NCI-H1930 (cell line): Measurements from ENCODE around the gene RHOT2.
A peak's percentile ranks its signal among the peaks of the same experiment; 100 is the strongest.
"Not testable (repeated sequence)": the region's sequence is repeated elsewhere in the genome, so short reads cannot be mapped to it uniquely, and the experiment has no call there.

Experiments
- DNase-seq, 2 experiments: peaks; one replicate each; lab custom pipeline; 2025; lab: John Stamatoyannopoulos, UW

Gene RHOT2

DNA sequence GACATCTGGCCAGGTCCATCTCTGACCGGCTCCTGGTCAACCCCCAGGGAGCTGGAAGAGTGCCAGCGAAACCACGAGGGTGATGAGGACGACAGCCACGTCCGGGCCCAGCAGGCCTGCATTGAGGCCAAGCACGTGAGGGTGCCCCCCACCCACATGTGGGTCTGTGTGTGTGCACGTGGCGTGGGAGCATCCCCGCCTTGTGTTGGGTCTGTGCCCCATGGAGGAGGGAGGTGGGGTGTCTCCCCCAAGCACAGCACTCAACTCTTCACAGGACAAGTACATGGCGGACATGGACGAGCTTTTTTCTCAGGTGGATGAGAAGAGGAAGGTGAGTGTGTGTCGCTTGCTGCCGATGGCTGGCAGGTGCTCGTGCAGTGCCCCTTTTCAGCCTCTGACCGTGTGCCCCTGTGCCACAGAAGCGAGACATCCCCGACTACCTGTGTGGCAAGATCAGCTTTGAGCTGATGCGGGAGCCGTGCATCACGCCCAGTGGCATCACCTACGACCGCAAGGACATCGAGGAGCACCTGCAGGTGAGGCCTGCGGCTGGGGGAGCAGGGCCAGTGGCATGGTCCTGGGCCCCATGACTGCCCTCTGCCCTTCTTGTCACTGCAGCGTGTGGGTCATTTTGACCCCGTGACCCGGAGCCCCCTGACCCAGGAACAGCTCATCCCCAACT lies 14.0 kb downstream of the RHOT2 start:
- no peak for DNase-seq

DNA sequence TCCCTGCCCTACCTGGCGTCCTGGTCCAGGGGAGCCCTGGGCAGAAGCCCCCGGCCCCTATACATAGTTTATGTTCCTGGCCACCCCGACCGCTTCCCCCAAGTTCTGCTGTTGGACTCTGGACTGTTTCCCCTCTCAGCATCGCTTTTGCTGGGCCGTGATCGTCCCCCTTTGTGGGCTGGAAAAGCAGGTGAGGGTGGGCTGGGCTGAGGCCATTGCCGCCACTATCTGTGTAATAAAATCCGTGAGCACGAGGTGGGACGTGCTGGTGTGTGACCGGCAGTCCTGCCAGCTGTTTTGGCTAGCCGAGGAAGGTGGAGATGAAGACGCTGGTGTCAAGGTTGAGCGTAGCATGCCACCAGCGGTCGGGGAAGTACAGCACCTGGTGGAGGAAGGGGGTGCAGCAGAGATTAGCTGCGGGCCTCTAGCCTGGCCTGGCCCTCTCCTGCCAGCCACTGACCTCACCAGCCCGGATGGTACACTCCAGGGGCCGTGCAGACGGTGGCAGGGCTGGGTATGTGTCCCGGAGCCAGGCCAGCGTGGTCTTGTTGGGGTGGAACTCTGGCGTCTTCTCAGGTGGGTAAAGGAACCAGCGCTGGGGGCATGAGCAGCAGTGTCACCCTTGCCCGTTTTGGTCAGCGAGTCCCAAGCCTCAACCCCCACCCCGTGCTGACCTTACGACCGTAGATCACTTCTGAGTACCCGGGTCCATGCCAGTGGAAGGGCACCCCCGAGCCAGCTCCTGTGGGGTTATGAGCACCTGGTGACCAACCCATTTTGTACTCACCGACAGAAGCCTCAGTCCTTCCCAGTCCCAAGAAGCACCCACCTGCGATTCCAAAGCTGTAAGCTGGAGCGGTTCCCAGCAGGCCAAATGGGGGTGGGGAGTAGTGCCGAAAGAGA lies 14.8 kb downstream of the RHOT2 start:
- DNase-seq, result no peak

DNA sequence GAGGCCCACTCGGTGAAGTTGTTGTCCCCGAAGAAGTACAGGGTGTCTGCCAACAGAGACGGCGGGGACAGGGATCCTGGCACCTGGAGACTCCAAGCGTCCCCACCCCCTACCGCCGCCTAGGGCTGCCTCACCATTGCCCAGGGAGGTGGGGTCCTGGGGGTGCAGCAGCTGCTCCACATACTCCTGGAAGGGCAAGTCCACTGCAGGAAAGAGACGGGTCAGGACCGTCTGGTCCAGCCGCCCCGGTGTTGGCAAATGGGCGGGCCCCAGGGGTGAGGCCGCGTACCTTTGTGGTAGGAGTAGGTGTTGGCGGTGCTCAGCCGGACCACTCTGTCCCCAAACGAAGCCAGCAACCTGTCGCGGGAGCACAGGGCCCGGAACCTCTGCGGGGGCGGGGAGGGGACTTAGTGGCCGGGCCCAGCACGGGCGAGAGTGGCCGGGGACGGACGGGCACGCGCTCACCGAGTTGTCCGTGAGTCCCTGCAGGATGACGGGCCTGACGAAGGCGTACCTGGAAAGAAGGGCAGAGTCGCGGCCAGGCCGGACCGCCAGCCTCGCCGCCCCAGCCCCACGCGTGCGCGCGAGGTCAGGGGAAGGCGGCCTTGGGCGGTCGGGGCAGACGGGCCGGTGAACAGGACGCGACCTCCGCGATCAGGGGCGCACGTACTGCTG lies 15.6 kb downstream of the RHOT2 start:
- DNase-seq, result no peak

DNA sequence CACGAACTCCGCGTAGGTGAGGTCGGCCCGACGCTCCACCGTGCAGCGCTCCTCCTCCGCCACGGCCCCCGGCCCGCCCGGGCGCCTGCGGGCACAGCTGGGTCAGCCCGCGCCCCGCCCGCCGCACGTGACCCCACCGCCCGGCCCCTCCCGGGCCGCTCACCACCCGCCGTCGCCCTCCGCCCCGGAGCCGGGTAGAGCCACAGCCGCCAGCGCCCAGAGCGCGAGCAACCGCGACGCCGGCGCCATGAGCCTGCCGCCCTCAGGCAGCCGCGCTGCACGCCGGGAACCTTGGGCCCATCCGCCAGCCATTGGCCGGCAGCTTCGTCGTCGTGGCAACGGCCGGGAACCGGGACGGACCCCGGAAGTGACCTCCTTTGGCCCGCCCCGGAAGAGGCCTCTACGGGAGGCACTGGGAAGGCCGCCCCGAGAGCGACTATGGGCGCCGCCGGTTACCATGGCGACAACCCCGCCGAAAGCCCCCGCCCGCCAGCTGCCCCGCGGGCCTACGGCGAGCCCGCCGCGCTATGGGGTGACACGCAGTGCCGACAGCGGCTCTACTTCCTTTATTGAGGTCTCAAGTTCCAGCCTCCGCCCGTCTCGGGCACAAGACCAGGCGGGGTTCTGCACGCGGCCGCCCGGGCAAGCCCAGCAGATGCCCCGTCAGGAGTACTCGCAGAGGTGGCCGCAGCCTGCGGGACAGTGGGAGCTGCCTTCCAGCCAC lies 16.3 kb downstream of the RHOT2 start, which contains the start of gene JMJD8:
JMJD8 (minus strand) TSS at position 264 of the 724 bp plus-strand sequence; CDS start at position 249, 15 bp downstream.
- peak; percentile 95 to 98 for DNase-seq

DNA sequence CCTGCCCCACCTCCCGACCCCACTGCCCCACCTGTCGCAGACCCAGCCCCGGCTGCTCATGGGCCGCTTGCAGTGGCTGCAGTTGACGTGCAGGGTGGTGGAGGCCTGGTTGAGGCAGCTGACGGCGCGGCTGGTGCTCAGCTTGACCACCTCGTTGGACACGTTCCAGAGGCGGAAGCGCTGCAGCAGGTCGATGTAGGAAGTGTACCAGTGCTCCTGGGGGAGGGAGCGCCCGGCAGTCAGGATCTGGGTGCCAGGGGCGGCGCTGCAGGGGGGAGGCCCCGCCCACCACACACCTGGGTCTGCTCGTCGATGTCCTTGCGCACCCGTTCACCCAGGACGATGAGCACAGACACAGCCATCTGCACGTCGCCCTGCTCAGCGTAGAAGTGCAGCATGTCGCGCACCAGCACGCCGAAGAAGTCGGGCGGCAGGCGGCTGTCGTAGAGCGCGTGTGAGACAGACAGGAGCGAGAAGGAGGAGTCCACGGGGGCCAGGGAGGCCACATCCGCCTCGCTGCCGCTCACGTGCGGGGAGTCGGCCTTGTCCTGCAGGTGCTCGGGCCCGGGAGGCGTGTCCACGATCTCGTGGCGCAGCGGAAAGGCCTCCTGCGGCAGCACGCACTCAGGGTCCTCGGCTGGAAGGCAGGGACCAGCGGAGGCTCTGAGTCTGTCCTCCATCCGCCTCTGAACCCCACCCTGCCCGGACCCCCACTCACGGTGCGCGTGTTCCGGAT lies 17.2 kb downstream of the RHOT2 start:
- no peak for DNase-seq

DNA sequence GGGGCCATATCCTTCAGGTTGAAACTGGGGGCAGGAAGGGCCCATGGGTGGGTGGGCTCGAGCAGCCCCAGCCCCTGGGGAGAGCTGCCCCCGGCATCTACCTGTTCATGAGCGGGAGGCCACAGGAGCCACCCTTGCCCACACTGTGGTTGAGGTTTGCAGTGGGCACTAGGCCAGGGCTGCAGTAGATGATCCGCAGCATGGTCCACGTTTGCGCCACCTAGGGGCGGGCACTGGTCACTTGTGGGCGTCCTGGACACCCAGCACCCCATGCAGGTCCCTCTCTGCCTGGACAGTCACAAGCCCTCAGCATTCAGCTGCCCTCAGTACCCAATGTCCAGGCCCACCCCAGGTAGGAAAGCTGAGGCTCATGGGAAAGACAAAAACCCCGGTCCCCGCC lies 18.0 kb downstream of the RHOT2 start:
- peak; percentile 35 to 69 for DNase-seq

DNA sequence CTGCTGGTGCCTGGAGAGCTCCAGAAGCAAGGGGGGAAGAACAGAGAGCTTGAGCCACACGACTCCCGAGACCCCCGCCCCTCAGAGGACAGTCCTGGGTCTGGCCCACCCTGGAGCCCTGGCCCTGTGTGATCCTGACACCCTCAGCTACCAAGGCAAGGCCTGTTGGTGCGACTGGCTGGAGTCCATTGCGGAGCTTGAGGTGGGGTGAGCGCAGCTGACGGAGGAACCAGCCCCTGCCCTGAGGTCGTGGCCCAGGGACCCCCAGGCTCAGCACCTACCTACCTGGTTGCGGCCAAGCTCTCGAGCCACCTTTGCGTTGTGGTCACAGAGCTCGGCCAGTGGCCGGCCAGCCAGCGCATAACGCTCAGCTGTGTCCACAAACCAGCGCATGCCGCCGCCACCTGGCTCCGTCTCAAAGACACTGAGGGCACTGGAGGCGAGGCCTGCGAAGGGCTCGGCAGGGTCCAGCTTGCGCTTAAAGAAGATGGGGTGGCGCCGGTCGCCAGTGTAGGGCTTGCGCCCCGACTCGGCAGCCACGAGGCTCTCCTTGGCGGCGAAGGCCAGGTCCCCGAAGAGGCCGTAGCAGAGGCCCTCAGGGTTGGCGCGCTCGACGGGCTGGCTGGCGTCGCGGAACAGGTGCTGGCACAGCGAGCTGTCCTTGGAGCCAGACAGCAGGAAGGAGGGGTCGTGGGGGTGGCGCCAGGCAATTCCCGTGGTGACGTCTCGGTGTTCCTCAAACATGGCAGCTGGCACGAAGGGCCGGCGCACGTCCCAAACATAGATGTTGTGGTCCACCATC lies 18.7 kb downstream of the RHOT2 start:
- no peak for DNase-seq

DNA sequence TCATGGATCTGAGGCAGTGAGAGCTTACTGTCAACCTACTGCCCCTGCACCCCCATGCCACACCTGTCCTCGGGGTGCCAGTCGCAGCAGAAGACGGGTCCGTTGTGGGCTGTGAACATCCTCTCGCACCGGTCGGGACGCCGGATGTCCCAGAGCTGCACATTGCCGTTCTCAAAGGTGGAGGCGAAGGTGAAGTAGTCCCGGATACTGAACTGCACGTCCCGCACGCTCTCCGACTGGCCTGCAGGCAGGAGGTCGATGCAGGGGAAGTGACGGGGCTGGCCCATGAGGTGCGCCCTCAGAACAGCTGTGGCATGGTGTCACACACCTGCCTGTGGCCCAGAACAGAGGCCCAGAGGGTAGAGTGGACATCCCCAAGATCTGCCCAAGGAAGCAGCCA lies 19.6 kb downstream of the RHOT2 start:
- DNase-seq, result no peak

DNA sequence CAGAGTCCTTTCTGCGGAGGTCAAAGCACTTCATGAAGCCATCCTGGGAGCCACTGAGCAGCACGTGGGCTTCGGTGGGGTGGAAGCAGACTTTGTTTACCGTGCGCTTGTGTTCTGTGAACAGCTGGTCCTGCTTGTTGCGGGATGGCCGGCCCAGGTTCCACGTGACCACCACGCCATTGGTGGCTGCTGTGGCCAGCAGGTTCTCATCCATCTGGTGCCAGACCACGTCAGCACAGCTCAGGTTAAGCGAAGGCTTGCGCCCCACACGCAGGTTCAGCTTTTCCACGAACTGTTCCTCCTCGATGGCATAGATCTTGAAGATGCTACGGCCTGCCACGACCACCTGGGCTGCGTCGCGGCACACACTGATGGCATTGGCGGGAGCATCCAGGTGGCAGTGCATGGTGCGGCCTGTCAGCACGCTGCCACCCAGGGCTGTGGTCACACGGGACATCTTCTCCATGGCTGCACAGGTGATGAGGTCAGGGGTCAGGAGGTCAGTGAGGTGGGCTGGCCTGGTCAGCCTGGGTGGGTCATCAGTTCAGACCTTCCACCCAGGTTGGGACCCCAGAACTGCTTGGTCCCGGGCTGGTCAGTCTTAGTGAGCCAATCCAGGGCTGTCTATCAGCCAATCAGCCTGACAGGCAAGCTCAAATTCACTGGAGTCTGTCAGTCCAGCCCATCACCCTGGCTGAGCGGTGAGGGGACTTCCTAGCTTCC lies 21.4 kb downstream of the RHOT2 start:
- DNase-seq, result no peak

DNA sequence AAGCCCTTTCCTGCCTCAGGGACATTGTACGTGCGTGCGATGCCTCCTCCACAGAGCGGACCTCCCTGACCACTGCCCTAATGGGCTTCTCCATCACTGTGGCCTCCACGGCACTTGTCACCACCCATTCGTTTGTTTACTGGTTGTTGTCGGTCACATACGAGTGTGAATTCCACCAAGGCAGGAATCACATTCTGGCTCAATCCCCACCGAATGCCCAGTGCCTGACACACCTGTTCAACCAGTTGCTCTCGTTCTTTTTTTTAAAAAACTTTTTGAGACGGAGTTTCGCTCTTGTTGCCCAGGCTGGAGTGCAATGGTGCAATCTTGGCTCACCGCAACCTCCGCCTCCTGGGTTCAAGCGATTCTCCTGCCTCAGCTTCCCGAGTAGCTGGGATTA lies 23.3 kb downstream of the RHOT2 start:
- not testable (repeated sequence) for DNase-seq

DNA sequence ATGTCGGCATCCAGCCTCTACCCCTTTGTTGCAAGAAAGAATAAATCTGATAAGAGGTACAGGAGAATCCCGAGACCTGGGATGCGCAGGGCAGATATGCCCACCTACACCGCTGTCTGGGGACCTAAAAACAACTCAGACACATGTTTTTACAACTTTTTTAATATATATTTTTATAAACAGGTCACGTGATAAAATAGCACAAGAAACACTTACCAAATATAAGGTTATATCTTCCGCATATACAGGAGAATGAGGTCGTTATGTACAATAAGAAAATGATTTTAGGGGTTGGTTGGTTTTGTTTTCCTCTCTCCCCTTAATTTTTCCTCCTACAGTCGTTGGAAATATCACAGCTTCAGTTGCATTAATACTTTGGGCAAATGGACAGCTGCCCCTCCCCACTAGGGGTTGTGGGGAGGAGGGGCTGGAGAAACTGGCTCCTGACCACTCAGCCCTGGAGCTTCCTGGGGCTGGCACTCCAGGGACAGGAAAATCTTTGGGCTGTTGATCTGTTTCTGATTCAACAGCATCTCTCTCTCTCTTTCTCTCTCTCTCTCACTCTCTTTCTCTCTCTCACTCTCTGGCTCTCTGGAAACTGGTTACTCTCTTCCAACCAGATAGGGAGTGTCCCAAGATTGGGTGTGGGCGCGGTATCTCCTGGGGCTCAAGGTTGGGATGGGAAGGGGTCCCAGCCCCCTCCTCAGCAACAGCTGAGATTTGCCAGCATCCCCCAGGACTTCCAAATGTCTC lies 24.6 kb downstream of the RHOT2 start:
- DNase-seq, result no peak

DNA sequence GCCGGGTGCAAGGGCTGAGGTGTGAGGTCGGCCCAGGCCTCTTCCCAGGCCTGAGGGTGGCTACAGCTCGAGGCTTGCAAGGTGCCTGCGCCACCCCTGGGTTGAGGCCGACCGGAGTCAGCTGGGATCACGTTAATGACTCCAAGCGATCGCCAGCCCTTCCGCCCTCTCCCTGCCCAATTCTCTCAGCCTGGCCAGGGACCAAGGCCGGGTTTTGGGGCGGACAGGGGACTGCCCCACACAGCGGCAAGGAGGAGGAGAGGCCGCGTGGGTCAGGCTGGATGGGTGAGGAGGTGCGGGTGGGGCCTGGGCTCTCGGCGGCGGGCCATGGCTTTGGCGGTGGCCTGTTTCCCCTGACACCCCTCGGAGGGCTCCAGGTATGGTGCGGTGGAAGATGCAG lies 25.4 kb downstream of the RHOT2 start:
- no peak for DNase-seq

DNA sequence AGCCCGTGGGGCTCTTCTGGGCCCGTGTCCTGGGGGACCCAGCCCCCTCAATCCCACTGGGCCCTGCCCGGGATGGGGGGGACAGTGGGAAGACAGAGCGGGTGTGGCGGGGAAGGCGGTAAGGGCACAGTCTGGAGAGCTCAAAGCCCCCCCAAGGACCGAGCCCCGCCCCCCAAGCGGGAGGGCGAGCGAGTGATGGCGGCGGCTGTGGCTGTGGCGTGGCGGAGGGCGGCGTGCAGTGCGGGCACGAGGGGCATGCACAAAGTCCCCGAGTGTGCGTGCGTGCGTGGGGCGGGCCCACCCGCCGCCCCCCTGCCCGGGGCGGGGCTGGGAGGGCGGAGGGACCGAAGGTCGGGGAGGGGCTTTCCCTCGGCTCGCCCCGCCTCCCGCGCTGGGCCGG lies 25.8 kb downstream of the RHOT2 start:
- no peak for DNase-seq

DNA sequence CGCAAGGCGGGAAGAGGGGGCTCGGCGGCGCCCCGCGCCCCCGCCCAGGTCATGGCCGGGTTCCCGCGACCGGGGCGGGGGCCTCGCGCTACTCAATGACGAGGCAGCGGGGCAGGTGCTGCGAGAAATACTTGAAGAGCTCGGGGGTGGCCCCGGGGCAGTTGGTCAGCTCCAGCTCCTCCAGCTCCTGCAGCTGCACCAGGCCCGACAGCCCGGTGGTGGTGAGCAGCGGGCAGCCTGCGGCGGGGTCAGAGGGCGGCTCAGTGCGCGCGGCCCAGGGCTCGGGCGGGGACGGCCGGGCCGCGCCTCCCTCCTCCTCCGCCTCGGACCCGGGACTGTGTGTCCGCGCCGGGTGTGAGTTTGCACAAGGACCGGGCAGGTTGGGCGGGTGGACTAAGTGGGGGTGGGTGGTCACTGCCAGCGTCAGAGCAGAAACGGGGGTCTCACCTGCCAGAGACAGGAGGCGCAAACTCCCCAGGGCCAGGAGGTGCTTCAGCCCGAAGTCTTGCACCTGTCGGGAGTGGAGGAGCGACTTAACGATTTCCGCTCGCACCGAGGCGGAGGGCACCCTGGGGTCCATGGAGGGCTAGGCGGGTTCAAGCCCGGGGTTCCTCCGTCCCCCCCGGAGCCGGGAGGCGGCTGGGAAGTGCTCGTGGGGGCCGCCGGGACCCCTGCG lies 26.4 kb downstream of the RHOT2 start:
- DNase-seq, result no peak

DNA sequence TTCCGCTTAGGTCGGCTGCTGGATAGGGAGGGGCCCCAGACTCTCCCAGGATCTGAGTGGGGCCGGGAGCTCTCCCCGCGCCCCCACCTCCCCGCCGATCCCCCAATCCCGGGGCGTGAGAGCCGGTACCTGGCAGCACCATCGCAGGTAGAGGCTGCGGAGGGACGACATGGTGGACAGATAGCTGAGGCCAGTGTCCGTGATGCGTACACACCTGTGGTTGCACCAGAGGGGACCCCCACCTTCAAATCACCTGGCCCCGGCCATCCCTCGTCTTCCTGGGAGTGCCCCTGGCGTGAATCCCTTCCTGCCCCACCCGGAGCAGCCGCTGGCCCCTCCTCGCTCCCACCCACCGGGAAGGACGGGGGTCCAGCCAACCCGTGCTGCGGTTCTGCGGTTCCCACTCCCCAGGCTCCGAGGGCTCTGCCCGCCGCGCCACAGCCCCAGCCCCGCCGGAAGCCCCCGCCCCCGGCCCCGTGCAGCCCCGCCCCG lies 27.0 kb downstream of the RHOT2 start:
- no peak for DNase-seq

DNA sequence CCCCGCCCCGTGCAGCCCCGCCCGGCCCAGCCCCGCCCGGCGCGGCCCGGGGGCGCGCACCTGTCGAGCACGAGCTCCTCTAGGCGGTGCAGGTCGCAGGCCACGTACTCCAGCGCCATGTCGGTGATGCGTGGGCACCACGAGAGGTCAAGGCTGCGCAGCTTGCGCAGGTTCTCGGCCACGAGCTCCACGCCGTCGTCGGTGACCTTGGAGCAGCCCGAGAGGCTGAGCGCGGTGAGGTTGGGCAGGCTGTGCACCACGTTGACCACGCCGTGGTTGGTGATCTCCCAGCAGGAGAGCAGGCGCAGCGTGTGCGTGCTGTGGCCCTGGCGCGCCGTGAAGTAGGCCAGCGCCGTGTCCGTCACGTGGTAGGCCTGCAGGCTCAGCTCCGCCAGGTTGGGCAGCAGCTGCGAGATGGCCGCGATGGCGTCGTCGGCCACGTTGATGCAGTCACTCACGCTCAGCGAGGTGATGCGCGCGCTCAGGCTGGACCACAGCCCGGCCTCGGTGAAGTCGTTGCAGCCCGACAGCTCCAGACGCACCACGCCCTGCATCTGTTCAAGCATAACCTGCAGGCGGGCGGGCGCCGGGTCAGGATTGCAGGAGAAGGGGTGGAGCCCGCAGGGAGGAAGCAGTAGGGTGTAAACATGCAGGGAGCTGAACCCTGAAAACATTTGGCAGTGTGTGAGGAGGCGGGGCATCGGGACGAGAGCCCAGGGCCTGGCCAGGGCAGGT lies 27.6 kb downstream of the RHOT2 start:
- peak; percentile 71 to 80 for DNase-seq

DNA sequence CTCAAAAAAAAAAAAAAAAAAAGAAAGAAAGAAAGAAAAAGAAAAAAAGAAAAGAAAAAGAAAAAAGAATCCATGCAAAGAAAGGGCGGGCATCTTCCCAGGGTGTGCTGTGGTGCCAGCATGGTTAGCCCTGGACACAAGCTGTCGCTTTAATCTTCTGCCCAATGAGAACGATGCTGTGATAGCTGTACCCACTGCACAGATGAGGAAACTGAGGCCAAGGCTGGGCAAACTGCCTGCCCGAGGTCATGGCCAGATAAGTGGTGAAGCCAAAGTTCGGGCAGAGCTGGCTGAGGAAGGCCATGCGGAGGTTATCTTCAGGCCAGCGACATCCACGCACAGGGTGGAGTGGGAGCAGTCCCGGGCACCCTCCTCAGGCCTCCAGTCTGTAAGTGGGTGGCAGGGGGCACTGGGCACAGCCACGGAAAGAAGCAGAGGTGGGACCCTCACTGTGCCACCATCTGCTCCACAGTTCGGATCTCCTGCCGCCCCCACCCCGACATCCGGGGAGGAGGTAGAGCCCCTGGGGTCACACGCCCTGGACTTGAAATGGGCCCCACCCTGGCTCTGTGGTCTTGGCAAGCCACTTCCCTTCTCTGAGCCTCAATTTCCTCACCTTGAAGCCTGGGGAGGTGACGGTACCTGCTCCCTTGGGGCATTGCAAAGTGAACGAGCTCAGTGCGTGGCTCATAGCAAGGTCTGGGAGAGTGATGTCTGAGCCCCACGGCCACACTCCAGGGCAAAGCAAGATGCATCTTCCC lies 31.2 kb downstream of the RHOT2 start:
- no peak for DNase-seq
